Astrocyte of the spinal cord (primary cell): ENCODE results near the gene ACTG1.

ENCODE experiments used
- DNase-seq: peaks from one replicate; pipeline ENCODE4 v3.0.0; 2011; ENCODE audit warnings: low read depth, low spot score
- H3K4me3 ChIP-seq: 2 replicates; pipeline ENCODE4 v1.5.1; 2011; ENCODE audit warnings: low read depth, mild to moderate bottlenecking, low read length, moderate library complexity
- in situ Hi-C: cut with HindIII; loops from 2 replicates; pipeline ENCODE4 v1.10.0; 2017; ENCODE audit warnings: low sequenced_read_pairs
- TF ChIP-seq, protein P1 (sequence below): IDR thresholded peaks from 2 replicates; pipeline ENCODE4 v1.5.1; 2012; ENCODE audit warnings: low read depth, mild to moderate bottlenecking, low read length, inconsistent platforms

Gene ACTG1

DNA sequence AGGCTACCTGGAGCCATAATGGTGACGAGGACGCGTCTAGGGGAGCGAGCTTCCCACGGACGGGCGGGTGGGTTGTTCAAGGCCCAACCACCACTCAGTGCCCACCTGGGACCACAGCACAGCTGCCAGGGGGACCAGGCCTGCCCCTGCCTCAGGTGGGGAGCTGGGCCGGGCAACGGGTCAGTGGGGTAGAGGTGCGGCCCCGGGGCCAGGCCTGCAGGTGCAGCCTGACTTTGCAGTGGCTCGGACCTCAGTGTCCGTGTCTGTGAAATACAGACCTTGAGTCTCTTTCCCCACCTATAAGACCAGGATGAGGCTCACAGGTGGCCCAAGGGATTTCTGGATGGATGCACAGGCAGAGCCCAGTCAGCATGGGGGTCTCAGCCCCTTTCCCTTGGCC, 43.3 kb downstream of the ACTG1 start:
- DNase-seq, result no peak
- no peak overlapping the region for H3K4me3 ChIP-seq
- TF ChIP-seq, protein P1, sequence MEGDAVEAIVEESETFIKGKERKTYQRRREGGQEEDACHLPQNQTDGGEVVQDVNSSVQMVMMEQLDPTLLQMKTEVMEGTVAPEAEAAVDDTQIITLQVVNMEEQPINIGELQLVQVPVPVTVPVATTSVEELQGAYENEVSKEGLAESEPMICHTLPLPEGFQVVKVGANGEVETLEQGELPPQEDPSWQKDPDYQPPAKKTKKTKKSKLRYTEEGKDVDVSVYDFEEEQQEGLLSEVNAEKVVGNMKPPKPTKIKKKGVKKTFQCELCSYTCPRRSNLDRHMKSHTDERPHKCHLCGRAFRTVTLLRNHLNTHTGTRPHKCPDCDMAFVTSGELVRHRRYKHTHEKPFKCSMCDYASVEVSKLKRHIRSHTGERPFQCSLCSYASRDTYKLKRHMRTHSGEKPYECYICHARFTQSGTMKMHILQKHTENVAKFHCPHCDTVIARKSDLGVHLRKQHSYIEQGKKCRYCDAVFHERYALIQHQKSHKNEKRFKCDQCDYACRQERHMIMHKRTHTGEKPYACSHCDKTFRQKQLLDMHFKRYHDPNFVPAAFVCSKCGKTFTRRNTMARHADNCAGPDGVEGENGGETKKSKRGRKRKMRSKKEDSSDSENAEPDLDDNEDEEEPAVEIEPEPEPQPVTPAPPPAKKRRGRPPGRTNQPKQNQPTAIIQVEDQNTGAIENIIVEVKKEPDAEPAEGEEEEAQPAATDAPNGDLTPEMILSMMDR, result no peak
- in situ Hi-C loops, result no loop called here

DNA sequence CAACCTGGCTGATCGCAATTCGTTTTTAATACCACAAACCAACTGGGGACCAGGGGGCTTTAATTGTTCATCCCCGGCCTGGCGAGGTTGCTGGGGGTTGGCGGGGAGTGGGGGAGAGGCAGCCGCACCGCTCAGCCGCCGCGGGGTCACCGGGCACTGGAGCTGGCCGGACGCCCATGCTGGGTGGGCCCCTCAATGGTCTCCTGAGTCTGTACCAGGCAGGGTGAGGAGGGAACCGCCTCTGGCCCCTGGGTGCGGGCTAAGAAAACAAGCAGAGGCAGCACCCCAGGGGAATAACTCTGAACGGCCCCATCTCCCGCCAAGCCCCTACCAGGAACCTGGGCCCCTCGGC, 43.9 kb downstream of the ACTG1 start:
- H3K4me3 ChIP-seq, result no peak overlapping the region
- in situ Hi-C loops, result no loop called here
- TF ChIP-seq, protein P1, result no peak
- DNase-seq, result no peak

DNA sequence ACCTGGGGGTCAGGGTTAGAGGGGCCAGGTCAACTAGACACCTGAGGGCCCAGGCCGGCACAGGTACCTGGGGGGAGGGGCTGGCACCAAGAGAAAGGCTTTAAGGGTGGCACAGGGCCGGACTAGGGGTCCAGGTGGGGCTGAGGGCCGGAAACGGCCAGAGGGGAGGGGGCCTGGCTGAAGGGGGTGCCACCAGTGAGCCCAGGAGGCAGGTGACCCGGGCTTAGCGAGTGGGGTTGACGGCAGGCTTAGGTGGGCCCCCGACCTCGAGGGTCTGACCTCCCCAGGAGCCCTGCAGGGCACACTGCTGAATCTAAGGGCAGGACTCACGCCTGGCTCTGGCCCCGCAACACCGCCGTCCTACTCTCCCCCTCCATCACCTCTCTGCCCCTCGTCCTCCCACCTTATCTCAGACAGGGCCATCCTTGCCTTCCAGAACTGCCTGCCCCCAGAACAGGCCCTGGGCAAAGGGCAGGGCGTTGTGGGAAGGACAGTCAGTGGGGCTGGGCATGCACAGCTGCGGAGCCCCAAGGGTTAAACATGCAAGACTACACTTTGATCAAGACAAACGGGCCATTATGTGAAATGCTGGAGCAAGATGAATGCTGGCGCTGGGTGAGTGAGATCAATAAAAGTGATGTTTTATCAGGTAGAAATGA, 44.4 kb downstream of the ACTG1 start:
- DNase-seq, result no peak
- TF ChIP-seq, protein P1, result no peak
- no peak overlapping the region for H3K4me3 ChIP-seq
- in situ Hi-C loops, result no loop called here

DNA sequence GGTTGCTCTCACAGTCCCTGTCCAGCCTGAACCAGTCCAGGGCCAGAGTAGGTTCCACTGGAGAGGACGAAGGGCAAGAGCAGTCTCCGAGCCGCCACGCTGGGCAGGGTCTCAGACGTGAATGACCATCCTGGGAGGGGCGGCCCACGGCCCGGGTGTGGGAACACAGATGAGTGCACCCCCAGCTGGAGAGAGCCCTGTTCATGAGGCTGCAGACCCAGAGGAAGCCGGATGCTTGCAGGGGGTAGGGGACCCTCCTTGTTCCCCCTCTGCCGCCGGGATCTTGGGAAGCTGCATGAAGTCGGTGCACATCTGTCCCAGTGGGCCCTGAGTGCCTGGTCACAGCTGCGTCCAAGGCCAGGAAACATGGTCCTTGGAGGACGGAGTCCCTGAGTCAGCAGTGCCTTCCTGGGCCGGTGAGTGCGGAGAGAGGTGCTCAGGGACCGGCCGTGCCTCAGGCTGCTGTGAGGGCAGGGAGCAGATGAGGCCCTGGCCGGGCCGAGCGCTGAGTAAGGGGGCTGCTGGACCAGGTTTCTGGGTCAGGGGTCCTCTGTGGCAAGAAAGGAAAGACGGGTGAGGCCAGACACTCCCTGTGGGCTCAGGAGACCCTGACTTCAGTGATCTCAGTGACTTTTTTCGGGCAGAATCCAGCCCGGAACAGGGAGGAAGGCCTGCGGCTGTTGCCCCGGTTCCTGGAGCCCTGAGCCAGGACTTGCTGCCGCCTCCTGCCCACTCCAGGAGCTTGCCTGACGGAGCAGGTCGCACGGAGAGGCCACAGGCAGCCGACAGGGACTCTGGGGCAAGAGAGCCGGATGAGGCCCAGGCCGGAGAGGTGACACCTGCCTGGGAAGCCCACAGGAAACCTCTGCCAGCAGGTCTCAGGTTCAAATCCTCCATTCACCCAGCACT, 45.8 kb downstream of the ACTG1 start:
- in situ Hi-C loops, result no loop called here
- no peak for DNase-seq
- no peak overlapping the region for H3K4me3 ChIP-seq
- TF ChIP-seq, protein P1, result no peak

DNA sequence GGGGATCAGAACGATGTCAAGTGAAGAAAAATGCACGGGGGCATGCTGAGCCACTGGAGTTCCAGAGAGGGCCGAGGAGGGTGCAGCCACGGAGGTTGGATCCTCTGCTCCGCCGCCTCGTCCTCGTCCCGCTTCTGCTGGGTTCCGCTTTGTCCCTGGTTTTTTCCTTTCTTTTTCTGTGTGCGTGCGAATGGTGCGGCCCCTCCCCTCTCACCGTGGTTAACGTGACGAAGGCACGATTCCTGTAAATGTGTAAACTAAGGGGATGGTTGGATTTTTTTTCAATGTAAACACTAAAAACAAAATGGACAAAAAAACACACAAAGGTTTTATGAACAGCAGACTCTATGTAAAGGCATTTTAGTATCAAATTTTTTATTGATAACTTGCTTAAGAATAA, 46.7 kb downstream of the ACTG1 start:
- no peak for DNase-seq
- TF ChIP-seq, protein P1, result no peak
- in situ Hi-C loops, result no loop called here
- no peak overlapping the region for H3K4me3 ChIP-seq

DNA sequence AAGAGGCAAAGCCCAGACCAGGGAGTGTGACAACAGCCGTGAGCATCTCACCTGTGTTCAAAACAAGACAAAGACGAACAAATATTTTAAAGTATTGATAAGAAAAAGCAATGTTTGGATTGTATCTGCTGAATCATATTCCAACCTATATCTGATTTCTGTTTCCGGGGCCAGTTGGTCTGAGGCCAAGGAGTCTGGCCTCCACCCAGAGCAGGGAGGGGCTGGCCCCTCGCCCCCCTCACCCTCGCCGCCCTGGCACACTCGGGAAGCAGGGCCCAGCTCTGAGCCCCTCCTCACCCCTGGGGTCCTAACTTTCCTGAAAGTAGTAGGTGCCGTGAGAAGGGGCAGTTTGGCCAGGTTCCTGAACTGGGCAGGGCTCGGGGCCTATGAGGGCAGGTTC, 48.0 kb downstream of the ACTG1 start:
- no peak overlapping the region for H3K4me3 ChIP-seq
- DNase-seq, result no peak
- TF ChIP-seq, protein P1, result no peak
- in situ Hi-C loops, result no loop called here
